HG02885 (cell line): ENCODE results near the gene PRKG1.
"Not testable (repeated sequence)": the region's sequence is repeated elsewhere in the genome, so short reads cannot be mapped to it uniquely, and the experiment has no call there.

Experiments used
- ATAC-seq: cut with Tn5 transposase; IDR thresholded peaks from one replicate; pipeline ENCODE4 v1.9.1; 2021; ENCODE audit warnings: mild to moderate bottlenecking; ENCODE audit not compliant: unreplicated experiment, poor library complexity

PRKG1 gene

DNA sequence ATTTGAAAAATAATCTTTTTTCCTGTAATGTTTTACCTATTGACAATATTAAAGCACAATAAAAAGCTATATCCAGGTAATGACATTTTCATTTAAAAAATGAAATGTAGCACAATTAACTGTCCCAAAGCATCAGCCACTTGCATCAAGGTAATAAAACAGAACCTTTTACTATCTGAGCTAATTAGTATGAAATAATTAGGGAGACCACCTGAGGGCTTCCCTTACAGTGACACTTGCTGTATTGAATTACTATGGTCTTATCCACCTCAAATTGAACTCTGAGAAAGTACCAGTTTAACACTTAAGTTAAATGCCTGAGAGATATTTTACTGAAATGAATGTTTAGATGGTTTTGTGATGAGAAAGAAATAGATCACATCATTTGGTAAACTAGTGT, 1120.4 kb downstream of the PRKG1 start:
- no peak for ATAC-seq

DNA sequence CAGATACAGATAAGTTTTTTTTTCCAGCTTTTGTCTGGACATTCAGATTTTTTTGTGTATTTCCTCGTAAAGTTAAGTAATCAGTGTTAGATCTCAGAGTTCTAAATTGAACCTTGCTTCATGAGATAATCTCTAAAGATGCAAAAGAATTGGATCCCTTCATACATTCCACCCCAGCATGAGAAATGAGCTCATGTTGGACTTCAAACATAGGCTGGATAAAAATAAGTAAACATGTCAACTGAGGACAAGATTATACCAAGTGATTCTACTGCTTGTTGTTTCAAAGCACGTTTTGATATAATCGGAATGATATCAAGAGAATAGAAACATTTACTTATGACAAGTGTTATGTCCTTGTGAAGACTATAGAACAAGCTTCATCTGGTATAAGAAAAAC, 1122.8 kb downstream of the PRKG1 start:
- no peak for ATAC-seq

DNA sequence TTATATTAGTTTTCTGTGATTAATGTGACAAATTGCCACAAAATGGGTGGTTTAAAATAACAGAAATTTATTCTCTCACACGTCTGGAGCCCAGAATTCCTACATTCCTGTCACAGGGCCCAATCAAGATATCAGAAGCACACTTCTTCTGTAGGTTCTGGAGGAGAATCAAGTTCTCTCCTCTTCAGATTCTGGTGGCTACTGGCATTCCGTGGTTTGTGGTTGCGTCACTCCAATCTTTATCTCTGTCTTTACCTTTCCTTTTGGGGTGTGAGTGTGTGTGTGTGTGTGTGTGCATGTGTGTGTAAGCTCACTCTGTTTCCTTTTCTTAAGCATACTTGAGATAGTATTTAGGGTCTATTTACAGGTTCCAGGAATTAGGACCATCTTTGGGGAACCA, 1124.3 kb downstream of the PRKG1 start:
- no peak for ATAC-seq

DNA sequence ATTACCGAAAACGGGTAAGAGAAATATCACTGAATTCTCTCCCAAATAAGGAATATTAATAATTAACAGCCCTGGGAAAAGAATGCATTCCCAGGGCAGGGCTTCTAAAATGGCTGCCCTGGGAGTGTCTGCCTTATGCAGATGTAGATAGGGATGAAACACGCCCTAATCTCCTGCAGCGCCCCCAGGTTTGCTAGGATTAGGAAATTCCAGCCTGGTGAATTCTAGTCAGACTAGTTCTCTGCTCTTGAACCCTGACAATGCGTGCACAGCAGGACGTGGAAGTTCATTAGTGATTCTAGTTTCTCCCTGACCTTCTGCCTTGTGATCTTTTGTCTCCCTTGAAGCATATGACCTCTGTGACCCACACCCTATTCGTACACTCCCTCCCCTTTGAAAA, 1130.6 kb downstream of the PRKG1 start:
- not testable (repeated sequence) for ATAC-seq

DNA sequence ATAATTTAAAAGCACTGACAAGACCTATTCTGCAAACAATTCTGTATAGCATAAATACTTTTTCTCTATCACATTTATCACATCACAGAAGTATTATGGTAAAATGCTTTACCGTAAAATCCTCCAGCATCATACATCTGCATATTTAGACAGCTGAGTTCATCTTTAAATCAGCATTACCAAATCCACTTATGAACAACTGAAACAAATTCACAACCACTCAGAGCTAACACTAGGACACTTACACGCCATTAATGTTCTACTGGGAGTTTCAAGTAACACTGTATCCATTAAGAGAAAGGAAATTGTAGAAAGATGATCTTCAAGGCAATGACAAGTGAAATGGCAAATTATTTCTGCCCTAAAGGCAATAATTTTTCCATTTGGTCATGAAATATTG, 1134.1 kb downstream of the PRKG1 start:
- no peak for ATAC-seq

DNA sequence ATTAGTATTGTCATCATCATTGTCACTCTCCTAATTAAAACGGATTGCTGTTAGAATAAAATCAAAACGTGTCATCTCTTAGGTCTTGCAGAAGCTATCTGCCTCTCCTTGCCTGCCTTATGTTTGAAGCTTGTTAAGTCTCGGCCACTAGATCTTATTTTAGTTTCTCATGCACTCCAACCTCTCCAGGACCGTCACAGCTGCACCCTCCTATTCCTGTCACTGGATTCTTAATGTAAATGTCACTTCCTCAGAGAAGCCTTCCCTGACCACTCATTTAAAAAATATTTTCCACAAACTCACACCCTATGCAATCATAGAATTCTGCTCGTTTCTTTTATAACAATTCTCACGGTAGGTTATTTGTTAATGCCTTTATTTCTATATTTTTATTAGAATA, 1135.9 kb downstream of the PRKG1 start:
- ATAC-seq: no peak

DNA sequence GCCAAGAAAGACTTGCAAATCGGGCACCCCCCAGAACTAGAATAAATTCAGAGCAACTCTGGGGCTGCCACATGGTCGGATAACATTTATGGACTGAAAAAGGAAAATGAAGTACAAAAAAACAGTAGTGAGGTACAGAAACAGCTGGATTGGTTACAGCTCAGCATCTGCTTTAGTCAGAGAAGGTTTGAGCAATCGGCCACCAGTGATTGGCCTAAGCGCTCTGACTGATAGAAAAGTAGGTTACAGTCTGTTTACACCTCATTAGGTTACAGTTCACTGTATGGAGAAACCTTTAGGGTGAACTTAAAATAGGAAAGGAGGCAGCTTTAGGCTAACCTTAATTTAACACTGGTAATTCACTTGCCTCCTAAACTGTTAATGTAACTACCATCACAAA, 1137.8 kb downstream of the PRKG1 start:
- no peak for ATAC-seq

DNA sequence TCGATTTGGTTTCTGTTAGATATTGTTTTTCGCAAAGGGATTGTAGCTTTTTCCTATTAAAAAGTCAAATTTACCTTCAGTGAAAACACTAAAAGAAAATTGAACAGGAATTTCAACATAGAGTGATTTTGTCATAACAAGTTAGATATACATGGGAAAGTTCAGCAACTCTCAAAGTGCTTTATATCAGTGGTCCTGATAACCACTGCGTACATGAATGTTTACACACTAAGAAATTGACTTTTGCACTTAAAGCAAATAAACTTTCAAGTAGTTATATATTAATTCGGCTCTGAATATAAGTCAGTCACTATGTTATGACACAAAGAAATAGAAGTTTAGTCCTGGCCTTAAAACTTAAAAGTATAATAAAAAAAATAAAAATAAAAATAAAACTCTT, 1138.5 kb downstream of the PRKG1 start:
- no peak for ATAC-seq

DNA sequence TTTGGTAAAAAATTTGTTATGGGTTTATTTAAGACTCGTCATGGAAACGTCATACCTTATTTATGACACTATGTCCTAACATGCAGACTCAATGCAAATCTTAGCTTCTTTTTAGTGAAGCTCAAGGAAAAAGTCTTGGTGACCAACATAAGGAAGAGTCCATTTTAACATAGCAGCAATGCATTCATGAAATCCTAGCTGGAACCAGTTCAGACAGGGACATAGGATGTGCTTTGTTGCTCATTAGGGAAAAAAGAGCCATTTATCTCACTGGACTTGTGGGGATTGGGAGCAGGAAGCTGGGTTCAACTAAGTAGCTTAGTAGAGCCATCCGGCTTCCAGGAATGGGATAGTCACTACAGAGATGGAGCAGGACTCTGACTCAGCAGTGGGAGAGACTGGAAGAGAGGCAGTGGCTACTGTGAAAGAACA, 1139.0 kb downstream of the PRKG1 start:
- no peak for ATAC-seq

DNA sequence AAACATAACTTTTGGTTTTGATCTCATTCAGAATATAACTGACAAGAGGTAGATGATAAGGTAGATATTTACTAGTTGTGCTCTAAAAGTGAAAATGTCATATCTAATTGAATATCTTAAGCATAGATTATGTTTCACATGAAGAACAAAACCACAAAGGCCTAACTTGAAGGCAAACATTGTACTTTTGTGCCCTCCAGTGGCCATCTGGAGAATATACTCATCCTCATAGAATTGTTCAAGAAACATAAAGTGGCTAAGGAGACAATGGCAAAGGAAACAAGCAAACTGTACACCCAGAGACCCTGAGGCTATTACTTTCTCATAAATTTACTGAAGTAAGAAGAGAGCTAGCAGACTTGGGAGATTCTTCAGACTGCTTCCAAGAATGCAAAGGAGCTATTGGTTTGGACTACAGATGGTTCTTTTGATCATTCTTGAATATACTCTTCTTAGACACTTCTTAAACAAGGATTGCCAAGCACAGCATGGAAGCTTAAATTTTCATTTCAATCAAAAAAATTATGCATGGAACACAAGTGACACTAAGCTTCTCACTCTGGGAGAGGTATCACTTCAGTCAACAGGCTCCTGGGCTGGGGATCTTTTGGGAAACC, 1141.6 kb downstream of the PRKG1 start:
- peak; percentile 80 for ATAC-seq

DNA sequence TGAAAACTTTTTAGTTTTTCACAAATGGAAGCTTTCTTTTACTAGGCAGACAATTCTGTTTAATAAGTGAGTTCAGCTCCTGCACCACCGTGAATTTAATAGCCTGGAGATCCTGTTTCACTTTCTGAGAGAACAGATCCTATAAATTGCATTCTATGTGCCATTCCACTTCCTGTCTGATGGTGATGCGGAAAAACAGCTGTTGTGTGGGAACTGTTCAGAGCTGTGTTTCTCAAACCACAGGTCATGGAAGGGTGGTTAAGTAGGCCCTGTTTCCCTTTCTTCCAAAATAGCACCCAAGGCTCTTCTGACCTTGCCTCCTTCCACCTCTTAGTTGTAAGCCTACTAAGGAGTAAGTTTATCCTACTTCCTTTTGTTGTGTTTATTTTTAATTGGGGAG, 1142.6 kb downstream of the PRKG1 start:
- peak; percentile 75 for ATAC-seq

DNA sequence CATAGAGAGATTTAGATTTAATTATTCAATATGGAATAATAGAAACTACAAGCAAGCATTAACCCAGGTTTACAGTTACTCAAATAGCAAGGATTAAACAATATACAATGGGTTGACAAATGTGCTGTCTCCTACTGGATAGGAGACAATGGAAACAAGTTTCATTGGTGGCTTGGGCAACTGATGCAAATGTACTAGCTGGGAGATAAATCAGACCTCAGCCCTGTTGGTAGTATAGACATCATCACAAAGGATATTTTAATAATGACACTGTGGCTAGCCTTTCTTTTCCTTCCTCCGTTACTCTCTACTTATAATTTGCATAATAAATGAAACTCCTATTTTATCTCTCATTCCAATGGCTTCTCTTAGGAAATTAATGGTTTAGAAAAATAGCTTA, 1143.2 kb downstream of the PRKG1 start:
- ATAC-seq: no peak

DNA sequence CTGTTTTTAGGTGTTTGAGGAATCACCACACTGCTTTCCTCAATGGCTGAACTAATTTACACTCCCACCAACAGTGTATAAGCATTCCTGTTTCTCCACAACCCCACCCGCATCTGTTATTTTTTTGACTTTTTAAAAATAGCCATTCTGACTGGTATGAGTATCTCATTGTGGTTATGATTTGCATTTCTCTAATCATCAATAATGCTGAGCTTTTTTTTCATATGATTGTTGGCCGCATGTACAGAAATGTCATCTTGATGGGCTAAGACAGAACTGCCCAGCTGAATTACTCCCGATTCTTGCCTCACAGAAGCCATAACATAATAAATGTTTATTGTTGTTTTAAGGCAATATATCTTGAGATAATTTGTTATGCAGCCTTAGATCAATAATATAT, 1146.7 kb downstream of the PRKG1 start:
- ATAC-seq: no peak

DNA sequence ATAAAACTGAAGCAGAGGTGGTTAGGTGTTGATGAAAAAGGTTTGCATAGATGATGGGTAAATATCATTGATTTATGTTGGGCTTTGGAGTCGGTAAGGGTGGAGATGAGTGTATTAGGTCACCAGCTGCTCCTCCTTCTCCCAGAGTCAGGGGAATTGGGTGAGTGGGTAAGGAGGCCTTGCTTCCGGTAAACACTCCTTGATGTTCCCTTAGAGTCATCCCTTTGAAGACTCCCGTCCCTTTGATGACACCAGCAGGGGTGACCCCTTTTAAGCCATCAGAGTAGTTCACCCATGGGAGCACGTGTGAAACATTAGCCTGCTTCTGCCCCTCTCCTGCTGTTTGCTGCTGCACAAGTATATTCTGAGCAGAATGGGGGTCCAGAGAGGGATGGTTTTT, 1147.6 kb downstream of the PRKG1 start:
- ATAC-seq: no peak

DNA sequence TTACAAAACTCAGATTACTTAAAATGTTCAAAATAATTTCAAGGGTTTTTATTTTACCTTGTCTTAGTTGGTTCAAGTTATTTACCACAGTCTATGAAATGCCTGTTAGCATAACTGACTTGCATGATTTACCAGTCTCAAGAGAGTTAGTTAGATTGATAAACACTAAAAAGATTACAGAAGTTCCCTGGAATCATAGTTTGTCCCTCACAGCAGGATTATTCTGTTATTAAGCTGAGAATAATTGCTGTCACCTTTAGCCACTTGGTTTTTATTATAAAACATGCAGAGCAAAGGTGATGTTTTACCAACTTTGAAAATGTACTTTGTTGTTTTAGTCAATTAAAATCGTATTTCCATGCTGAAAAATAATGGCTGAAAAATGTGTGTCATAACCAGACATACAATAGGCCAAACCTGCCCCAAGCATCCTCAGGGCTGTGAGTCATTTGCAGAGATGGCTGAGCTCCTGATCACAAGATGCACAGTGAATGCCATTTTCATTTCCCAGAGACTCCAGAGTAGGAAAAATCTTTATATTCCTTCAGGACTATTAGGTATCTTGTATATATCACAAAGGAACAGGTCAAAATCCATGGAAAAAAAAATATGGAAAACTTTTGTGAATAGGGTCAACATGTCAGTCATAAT, 1152.0 kb downstream of the PRKG1 start:
- ATAC-seq: no peak

DNA sequence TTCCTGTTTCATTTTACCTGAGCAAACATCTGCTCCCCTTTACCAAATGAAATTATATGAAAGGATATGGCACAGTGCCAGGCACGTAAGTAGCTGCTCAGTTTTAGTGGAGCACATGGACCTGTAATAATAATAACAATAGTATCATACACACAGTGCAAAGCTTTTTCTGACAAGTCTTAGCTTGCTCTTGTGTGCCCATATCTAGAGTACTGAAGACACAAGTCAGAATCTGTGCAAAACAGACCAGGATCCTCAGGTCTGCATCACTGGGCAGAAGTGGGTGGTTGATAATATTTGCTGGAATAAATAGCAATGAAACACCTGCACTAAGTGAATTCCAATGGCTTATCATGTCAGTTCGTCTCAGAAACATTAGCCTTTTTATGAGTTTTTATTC, 1154.3 kb downstream of the PRKG1 start:
- ATAC-seq: no peak

DNA sequence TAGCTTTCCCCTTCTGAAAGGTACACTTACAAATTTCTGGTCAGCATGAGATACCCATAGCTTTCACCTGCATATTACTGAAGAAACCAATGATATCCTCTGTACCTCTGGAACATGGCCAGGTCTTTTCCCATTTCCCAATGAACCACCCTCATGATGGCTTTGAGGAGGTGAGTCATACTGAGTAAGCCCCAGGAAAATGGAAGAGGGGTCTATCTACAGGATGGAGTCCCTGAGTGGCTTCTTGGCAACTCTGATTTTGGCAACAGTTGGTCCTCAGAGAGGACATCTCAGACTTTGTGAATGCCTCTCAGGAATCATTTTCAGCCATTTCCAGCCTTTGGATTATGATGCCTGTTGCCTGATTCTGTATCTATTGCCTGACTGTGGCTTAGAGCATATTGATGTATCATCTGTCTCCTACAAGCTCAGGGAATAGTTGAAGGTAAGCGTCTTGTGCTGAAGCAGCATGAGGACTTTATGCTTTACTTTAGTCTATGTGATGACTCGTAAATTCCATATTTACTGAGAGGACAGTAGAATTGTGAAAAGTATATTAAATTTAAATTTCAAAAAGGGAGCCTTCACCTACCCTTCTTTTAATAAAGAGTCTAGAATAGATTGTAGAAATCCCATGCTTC, 1155.1 kb downstream of the PRKG1 start:
- ATAC-seq: no peak

DNA sequence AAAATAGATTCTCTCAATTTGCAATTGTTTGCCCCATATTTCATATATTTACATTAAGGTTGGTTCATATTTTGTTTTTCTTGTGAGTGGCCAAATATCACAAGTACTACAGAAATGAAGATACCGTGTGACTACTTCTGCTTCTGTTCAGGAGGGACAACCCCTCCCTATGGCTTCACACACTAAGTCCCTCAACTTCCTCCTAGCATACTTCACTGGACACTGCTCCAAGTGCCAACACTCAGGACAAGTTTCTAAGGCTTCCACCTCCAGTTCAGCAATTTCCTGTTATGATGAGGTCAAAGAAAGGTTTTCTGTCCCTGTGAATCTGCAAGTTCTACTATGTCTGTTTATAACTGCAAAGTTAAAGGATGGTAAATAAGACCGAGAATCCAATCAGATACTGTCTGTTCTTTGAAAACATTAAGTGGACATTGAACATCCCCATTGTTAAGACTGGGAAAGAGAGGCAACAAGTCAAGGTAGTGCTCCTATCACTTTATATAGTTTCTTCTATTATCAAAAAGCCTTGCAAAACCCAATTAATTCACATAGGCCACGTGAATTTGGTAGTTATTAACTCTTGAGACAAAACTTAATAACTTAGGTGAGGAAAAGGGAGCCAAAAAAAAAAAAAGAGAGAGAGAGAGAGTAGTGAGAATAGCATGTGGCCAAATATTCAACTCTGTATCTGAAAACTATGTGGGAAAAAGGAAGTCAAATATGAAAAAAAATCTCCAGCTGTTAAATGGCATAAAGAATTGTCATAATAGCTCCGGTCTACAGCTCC, 1158.5 kb downstream of the PRKG1 start:
- peak; percentile 96 for ATAC-seq

DNA sequence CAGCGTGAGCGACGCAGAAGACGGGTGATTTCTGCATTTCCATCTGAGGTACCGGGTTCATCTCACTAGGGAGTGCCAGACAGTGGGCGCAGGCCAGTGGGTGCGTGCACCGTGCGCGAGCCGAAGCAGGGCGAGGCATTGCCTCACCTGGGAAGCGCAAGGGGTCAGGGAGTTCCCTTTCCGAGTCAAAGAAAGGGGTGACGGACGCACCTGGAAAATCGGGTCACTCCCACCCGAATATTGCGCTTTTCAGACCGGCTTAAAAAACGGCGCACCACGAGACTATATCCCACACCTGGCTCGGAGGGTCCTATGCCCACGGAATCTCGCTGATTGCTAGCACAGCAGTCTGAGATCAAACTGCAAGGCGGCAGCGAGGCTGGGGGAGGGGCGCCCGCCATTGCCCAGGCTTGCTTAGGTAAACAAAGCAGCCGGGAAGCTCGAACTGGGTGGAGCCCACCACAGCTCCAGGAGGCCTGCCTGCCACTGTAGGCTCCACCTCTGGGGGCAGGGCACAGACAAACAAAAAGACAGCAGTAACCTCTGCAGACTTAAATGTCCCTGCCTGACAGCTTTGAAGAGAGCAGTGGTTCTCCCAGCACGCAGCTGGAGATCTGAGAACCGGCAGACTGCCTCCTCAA, 1159.2 kb downstream of the PRKG1 start:
- ATAC-seq: not testable (repeated sequence)

DNA sequence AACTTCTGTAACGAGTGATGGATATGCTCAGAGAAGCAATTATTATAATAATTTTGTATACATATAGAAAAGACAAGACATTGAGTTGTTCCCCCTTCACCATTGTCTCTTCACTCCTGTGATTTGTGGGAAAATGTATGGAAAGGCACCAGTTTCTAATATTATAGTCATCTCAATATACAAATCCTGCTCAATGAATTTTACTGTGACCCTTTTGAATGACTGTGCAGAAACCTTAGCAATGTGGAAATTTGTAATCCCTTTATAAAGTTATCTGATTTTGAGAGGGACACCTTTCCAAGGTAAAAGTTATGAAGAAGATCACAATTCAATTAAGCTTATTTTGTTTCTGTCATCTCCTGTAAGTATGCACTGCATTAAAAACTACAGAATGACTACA, 1165.5 kb downstream of the PRKG1 start:
- no peak for ATAC-seq

DNA sequence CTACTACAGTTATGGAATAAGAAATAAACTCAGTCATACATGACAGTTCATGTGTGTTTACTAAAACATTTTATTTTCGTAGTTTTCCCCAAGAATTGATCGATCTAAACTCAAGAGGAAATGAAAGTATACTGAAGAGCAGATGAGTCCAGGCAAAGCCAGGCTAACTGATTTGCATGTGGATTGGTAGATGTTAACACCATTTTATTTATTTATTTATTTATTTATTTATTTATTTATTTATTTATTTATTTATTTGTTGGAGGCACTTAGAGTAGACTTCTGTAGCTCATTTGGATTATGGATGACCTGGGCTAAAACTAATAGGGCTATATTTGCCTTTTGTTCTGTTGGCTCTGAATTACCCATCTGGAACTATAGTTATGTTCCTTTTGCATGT, 1171.3 kb downstream of the PRKG1 start:
- ATAC-seq: no peak
